RWPE1 (cell line): Measurements from ENCODE around the gene PIK3AP1.

Source experiments
- CTCF ChIA-PET: fragments of 350-600 bp; sonication (Branson Sonifier 250); formaldehyde crosslinking; extraction: SDS; loops from one replicate; lab custom pipeline; 2021; lab: Yijun Ruan, JAX
- POLR2A ChIA-PET: fragments of 400-600 bp; formaldehyde crosslinking; extraction: SDS; loops from one replicate; lab custom pipeline; 2020; ENCODE audit warnings: antibody characterized with exemption; ENCODE audit not compliant: low non-redundant PET; lab: Yijun Ruan, JAX
- DNase-seq: peaks from one replicate; pipeline ENCODE4 v3.0.0; 2012; ENCODE audit warnings: low spot score
- H3K27ac ChIP-seq: fragments of 450-650 bp; 2 replicates; pipeline ENCODE4 v1.5.1; 2017
- TF ChIP-seq, protein P1 (sequence below): fragments of 450-650 bp; conservative IDR thresholded peaks from 2 replicates; pipeline ENCODE4 v1.5.1; 2017; ENCODE audit warnings: low read depth, mild to moderate bottlenecking

PIK3AP1 gene

DNA sequence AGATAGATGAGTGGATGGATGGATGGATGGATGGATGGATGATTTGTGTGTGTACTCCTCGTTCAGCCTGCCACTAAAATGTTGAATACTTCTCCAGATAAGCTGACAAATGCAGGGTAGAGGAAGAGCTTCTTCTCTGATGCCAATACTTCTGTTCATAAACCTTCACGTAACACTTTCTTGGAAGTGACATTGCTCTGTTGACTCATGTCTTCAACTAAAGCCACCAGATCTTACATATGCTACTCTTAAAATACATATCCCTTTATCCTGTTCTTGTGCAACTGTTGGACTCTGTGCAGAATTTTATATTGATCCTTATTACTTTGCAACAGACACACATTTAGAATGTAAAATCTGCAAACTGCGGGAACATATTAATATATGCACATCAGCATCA, 26.9 kb downstream of the PIK3AP1 start:
- POLR2A ChIA-PET, result no interaction called here
- CTCF ChIA-PET, result no interaction called here
- H3K27ac ChIP-seq, result no peak overlapping the region
- DNase-seq, result no peak
- TF ChIP-seq, protein P1, sequence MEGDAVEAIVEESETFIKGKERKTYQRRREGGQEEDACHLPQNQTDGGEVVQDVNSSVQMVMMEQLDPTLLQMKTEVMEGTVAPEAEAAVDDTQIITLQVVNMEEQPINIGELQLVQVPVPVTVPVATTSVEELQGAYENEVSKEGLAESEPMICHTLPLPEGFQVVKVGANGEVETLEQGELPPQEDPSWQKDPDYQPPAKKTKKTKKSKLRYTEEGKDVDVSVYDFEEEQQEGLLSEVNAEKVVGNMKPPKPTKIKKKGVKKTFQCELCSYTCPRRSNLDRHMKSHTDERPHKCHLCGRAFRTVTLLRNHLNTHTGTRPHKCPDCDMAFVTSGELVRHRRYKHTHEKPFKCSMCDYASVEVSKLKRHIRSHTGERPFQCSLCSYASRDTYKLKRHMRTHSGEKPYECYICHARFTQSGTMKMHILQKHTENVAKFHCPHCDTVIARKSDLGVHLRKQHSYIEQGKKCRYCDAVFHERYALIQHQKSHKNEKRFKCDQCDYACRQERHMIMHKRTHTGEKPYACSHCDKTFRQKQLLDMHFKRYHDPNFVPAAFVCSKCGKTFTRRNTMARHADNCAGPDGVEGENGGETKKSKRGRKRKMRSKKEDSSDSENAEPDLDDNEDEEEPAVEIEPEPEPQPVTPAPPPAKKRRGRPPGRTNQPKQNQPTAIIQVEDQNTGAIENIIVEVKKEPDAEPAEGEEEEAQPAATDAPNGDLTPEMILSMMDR, result no peak

DNA sequence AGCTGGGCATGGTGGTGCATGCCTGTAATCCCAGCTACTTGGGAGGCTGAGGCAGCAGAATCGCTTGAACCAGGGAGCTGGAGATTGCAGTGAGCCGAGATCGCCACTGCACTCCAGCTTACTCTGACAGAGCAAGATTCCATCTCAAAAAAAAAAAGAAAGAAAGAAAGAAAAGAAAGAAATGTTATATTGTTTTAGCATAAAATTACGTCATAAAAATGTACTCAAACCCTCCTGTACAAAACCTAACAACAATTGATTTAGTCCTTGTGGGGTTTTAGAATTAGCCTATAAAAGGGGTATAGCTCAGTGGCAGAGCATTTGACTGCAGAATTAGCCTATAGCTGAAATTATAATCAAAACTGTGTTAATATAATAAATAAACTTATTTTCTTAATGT, 27.9 kb downstream of the PIK3AP1 start:
- TF ChIP-seq, protein P1, result no peak

DNA sequence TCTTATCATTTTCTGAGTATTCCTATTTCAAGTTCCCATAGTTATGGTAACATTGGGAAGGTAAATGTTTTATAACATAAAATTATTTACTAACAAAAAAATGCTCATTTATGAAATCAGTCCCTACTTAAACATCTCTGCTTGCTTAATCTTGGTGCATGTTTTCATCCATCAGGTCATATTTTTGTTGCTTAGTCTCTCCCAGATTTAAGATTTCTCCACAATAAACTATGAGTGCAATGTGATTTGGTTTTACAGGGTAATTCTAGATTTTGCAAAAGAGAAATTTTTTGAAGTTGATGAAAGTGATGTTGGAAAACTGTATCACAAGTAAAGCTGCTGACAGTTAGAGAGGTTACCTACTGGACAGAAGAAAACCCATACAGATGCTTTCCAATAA, 28.6 kb downstream of the PIK3AP1 start:
- CTCF ChIA-PET, result no interaction called here
- TF ChIP-seq, protein P1, result no peak
- H3K27ac ChIP-seq, result no peak overlapping the region
- POLR2A ChIA-PET, result no interaction called here
- no peak for DNase-seq

More for the DNA sequence above, 27.9 kb downstream of the PIK3AP1 start:
- POLR2A ChIA-PET, result no interaction called here
- DNase-seq, result no peak
- no peak overlapping the region for H3K27ac ChIP-seq
- CTCF ChIA-PET, result interaction anchor here (0.6 kb wide), 1 partner anchor 93 kb away, joined by 3 read pairs; no protein-coding TSS in a partner anchor

DNA sequence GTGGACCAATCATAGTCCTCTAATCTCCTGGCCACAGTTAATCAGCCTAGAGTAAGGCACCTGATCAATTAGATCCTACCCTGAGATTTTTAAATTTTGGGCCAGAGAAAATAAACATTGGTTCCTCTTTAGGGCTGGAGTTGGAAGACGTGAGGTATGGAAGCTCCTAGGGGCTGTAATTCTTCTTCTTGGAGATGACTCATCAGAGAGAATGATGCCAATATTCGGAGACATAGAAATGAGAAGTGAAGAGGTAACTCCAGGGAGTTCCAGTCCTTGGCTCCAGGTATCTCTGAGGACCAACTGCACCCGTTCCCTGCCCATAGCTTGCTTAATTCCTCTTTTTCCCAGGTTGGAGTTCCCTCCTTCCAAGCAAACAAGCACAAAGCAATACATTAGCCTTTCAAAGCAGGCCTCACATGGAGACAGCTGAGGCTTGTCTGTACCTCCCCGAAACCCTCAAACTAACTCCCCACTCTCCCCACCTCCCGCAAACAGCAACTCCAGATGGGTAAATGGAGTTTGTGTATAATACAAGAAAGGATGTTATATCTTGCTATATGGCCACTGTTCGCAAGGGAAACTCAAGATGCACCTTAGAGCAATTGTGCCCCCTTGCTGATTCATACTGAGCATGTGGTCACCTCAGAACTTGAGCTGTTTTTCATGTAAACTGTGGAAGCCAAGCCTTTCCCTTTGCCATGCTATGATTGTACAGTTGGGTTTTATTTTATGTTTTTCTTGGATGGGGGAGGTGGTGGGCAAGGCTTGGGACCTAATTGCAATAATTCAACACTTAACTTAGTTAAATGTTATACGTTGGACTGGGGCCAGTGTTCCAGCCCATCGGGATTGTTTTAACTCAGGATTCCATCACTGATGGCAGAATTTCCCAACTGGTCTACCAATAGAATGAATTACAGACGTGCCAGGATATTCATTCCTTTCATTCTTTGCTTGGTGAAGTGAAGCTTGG, 29.3 kb downstream of the PIK3AP1 start:
- DNase-seq, result no peak

DNA sequence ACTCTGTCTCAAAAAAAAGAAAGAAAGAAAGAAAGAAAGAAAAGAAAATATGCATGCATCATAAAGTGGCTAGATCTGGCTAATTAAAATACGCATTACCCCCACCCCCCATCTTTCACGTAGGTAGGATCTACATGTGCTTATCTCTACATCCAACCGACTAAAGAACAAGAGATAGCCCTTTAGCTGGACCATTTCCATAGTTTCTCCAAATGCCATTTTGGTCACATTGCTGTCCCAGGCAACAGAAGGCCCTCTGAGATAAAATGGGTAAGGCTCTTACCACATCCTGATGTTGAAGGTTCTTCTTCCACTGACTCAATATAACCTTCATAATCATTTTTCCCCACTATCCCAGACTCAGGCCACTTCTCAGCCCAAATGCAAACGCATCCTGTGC, 31.5 kb downstream of the PIK3AP1 start:
- no peak overlapping the region for H3K27ac ChIP-seq
- TF ChIP-seq, protein P1, result no peak
- ChIA-PET POLR2A (no interaction called here), CTCF (interaction anchor here (0.6 kb wide), 1 partner anchor 27 kb away, joined by 4 read pairs; no protein-coding TSS in a partner anchor)
- DNase-seq, result no peak

More for the DNA sequence above, 29.3 kb downstream of the PIK3AP1 start:
- ChIA-PET POLR2A (no interaction called here), CTCF (no interaction called here)
- TF ChIP-seq, protein P1, result no peak
- H3K27ac ChIP-seq, result no peak overlapping the region

DNA sequence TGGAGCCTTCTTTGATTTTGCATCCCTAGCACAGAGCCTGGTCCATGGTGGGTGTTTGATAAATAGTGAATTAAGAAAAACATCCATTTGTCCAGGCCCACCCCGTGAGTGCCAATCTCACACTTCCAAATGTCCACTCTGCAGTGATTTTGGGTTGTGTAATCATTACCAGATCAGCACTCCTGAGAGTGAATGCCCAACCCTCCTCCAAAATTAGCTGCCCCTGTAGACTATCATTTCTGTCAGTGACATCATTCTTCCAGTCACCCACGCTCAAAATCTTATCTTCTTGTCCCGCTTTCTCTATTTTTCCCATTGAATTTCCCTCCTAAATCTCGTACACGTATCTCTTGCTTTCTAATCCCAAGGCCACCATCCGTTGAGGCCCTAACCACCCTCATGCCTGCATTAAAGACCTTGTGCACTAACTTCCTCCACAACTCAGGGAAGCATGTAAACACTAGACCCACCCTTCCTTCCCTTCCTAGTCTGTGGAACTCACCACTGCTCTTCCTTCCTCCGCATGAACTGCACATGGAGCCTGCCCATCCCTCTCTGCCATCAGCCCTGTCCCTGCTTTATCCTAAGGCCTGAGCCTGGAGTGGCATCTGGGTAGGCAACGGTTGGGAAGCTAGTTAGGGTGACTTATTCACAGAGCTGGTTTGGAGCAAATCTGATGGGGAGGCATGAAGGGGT, 32.8 kb downstream of the PIK3AP1 start:
- CTCF ChIA-PET, result no interaction called here
- POLR2A ChIA-PET, result no interaction called here
- TF ChIP-seq, protein P1, result no peak
- DNase-seq, result no peak
- no peak overlapping the region for H3K27ac ChIP-seq
